Right ventricle myocardium superior (tissue), 1 donor: ENCODE results near the gene CYP1A1. TPM values are rescaled to one million over a fixed set of nuclear protein-coding genes. Genes with fewer than 3 reads are reported as not detected.

Source experiments
- ATAC-seq: fragments of 200-7000 bp; cut with Tn5 transposase; one replicate; pipeline ENCODE4 v1.9.1; 2020; ENCODE audit warnings: mild to moderate bottlenecking; ENCODE audit not compliant: poor library complexity
- DNase-seq: peaks from one replicate; pipeline ENCODE4 v3.0.0-alpha.2; 2020
- intact Hi-C: fragments of 100-400 bp; cut with DNase I; formaldehyde crosslinking; loops from one replicate; pipeline ENCODE4 v1.11.2; 2022
- total RNA-seq: library from RNA; stranded (reverse); fragmentation: NEBNext Ultra II Directional; extraction: Animal tissue kit (Norgen Biotek cat#: 25700); gene quantifications from one replicate; pipeline ENCODE4 v1.2.1, GENCODE V29; 2021
- donor health status: DM: no; HTN: yes; CAD: no; lungs with severe emphysema.

The CYP1A1 gene
- total RNA-seq, 1 donor from 2014 or later, result 0.30 TPM

DNA sequence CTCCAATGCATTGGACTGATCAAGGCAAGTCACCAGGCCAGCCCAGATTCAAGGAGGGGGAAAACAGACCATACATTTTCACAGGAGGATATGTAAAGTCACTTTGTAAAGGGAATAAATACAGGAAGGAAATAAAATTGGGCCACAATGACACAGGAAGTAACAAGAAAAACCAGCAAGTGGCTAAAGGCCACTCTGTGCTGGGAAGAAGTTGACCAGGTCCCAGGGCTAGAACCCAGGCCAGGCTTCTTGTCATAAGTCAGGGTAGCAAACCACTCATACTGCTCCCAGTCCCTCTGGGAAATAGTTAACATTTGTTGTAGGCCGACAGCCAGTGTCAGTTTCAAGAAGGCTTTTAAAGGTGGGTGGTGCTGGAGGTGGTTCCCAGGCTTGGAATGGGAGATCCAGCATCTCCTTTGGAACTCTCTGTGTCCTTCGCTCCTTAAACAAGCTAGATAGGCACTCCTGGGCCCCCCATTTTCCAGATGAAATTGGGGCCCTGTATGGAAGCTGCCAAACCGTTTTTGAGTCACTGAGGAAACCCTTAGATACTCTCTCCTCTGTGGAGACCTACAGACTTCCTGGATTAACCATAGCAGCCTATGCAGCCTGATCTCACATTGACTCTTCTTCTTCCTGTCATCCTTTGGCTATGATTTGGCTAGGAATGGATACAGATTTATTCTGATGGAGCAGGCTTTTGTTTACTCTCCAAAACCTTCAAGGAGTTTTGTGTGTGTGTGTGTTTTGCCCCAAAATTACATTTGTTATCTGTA is 14.8 kb downstream of the CYP1A1 start:
- DNase-seq (no peak), ATAC-seq (no peak)
- intact Hi-C loops, result no loop called here

- intact Hi-C loops, result no loop called here
- DNase-seq (no peak), ATAC-seq (no peak)
Observed at GRCh38 chr15:74709892-74710291, 15.4 kb downstream of the CYP1A1 start.

DNA sequence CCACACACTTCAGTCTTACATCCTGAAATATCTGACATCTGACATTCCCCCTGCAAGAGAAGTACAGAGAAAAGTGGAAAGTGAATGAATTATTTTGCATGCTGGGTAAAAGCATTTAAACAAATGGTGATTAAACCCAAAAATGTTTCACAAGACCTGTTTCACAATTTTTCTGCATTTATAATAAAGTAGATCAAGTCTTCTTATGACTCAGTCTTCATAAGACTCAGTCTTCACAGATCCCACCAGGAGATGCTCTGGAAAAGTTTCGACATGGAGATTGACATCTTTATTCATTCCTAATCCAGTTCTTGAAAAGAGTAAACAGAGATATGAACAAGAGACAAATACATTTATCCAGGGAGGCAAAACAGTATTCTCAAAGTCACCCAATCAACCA is 16.3 kb downstream of the CYP1A1 start:
- intact Hi-C loops, result no loop called here

GRCh38 chr15:74696808-74697207 is 28.5 kb downstream of the CYP1A1 start:
- no peak for DNase-seq

More for the DNA sequence above, 16.3 kb downstream of the CYP1A1 start:
- ATAC-seq (no peak), DNase-seq (no peak)

GRCh38 chr15:74696398-74696729 is 29.0 kb downstream of the CYP1A1 start:
- ATAC-seq (no peak), DNase-seq (no peak)
- intact Hi-C loops, result no loop called here

More at GRCh38 chr15:74696808-74697207, 28.5 kb downstream of the CYP1A1 start:
- intact Hi-C loops, result no loop called here
- no peak for ATAC-seq

DNA sequence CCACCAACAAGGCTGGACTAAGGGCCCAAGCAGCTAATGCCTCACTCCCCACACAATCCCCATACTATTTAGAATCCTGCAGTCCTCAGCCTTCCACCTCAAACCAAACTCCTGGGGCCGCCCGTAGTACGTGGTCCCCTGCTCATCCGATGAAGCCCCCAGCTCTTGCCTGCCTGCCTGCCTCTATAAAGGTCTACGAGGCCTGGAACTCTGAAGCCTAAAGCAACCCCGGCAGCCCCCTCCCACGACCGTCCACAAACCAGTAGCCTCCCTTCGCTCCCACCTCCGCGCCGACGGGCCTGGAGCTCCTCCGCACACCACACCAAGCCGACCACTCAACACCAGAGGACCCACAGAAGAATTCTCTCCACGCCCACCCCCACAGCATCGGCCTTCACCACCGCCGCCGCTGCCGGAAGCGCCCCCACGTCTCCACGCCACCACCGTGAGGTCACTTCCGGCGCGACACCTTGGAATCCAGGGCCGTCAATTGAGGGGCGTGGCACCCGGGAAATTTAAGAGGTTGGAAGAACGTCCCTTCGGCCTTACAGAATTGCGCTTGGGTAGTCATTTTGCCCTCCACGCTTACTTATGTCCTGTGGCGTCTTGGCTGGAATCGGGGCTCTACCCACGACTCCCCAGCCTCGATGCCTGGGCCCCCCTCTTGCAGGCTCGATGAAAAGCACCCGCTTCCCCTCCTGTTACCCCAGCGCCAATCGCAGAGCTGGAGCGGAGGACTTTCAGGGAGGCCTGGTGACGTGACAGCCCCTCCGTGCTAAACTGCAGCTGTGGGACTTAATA is 29.5 kb downstream of the CYP1A1 start, which contains the start of gene EDC3:
Gene EDC3 (minus strand): TSS at position 428 of the 801 bp plus-strand sequence. CDS start 20,900 bp downstream, outside the sequence.
- intact Hi-C loops, result no loop called here
- DNase-seq (peak; percentile 93), ATAC-seq (peak; percentile 99)

GRCh38 chr15:74692327-74692726 is 33.0 kb downstream of the CYP1A1 start:
- intact Hi-C loops, result no loop called here
- ATAC-seq (no peak), DNase-seq (no peak)

- intact Hi-C loops, result no loop called here
Observed at GRCh38 chr15:74683758-74684157, 41.6 kb downstream of the CYP1A1 start.

GRCh38 chr15:74682954-74683353 is 42.4 kb downstream of the CYP1A1 start:
- no peak for ATAC-seq
- DNase-seq, result no peak
- intact Hi-C loops, result no loop called here

More at GRCh38 chr15:74683758-74684157, 41.6 kb downstream of the CYP1A1 start:
- DNase-seq (no peak), ATAC-seq (no peak)

DNA sequence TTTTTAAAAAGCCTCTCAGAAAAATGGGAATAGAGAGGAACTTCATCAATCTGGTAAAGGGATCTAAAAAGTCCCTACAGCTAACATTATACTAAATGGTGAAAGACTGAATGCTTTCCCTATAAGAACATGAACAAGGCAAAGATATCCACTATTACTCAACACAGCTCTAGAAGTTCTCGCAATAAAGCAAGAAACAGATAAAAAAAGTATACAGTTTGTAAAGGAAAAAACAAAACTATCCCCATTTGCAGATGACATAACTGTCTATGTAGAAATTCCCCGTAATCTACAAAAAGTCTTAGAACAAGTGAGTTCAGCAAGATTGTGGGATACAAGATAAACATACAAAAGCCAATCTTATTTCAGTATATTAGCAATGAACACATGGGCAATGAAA is 44.9 kb downstream of the CYP1A1 start:
- intact Hi-C loops, result no loop called here
- ATAC-seq (no peak), DNase-seq (no peak)

DNA sequence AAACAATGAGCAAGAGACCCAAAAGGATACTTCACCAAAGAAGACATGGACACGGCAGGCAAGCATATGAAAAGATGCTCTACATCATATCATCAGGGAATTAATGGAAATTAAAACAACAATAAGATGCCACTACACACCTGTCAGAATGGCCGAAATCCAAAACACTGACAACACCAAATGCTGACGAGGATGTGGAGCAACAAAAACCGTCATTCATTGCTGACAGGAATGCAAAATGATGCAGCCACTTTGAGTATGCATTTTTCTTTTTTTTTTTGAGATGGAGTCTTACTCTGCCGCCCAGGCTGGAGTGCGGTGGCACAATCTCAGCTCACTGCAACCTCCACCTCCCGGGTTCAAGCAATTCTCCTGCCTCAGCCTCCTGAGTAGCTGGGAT is 48.5 kb downstream of the CYP1A1 start:
- intact Hi-C loops, result no loop called here
- ATAC-seq (no peak), DNase-seq (no peak)

GRCh38 chr15:74674161-74674560 is 51.2 kb downstream of the CYP1A1 start:
- no peak for DNase-seq
- no peak for ATAC-seq
- intact Hi-C loops, result no loop called here

DNA sequence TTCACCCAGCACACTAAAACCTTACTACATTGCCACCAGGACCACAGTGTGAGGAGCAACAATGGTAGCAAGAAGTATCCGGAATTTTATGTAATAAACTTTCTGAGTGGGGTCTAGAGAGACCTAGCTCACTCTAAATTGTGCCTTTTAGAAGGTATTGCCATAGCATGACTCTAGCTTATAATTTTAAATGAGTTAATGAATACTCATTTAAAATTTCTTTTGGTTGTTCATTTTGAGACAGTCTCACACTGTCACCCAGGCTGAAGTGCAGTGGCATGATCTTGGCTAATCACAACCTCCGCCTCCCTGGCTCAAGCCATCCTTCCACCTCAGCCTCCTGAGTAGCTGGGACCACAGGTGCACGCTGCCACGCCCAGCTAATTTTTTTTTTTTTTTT is 55.7 kb downstream of the CYP1A1 start:
- ATAC-seq (no peak), DNase-seq (no peak)
- intact Hi-C loops, result no loop called here

Other genes starting within 250 kb of the CYP1A1 start
- 1.6 TPM for gene ARID3B, start 184.3 kb downstream of the CYP1A1 start, total RNA-seq
- gene CLK3, start 109.7 kb downstream of the CYP1A1 start, total RNA-seq, result 44.0 TPM
- gene EDC3, start 29.5 kb downstream of the CYP1A1 start, total RNA-seq, result 14.4 TPM
- gene CYP1A2, start 23.3 kb upstream of the CYP1A1 start, total RNA-seq, result not detected
- gene CSK, start 56.6 kb upstream of the CYP1A1 start, total RNA-seq, result 45.5 TPM
- 20.6 TPM for gene LMAN1L, start 87.3 kb upstream of the CYP1A1 start, total RNA-seq
- gene CPLX3, start 101.1 kb upstream of the CYP1A1 start, total RNA-seq, result 3.6 TPM
- 35.8 TPM for gene ULK3, start 117.6 kb upstream of the CYP1A1 start, total RNA-seq
- gene SCAMP2, start 147.8 kb upstream of the CYP1A1 start, total RNA-seq, result 38.8 TPM
- gene MPI, start 164.5 kb upstream of the CYP1A1 start, total RNA-seq, result 53.2 TPM
- 115 TPM for gene FAM219B, start 181.3 kb upstream of the CYP1A1 start, total RNA-seq
- gene COX5A, start 212.5 kb upstream of the CYP1A1 start, total RNA-seq, result 1,582 TPM
- gene RPP25, start 231.2 kb upstream of the CYP1A1 start, total RNA-seq, result 3.4 TPM